SK-N-MC (cell line): ENCODE results near the gene NEDD1.
A peak's percentile ranks its signal among the peaks of the same experiment; 100 is the strongest.

ENCODE experiments used
- DNase-seq: peaks from one replicate; pipeline ENCODE4 v3.0.0-alpha.2; 2011; ENCODE audit warnings: low read depth, low spot score
- H3K27ac ChIP-seq: fragments of 200-600 bp; sonication (generic); 2 replicates; pipeline ENCODE4 v1.5.1; 2016; ENCODE audit warnings: mixed run types
- H3K36me3 ChIP-seq: fragments of 200-600 bp; sonication (generic); 2 replicates; pipeline ENCODE4 v1.6.1; 2017; ENCODE audit warnings: antibody characterized with exemption, low read length, mixed read lengths; ENCODE audit not compliant: insufficient read depth
- H3K4me3 ChIP-seq: fragments of 200-600 bp; sonication (generic); 2 replicates; pipeline ENCODE4 v1.5.1; 2016
- H3K9ac ChIP-seq: fragments of 200-600 bp; sonication (generic); 2 replicates; pipeline ENCODE4 v1.8.0; 2017; ENCODE audit warnings: mixed run types, mixed read lengths; ENCODE audit not compliant: insufficient read length
- H3K9me3 ChIP-seq: fragments of 200-600 bp; sonication (generic); 2 replicates; pipeline ENCODE4 v1.6.1; 2017; ENCODE audit warnings: low read depth, mild to moderate bottlenecking, antibody characterized with exemption, low read length, moderate library complexity, mixed read lengths
- EZH2 ChIP-seq: fragments of 200-600 bp; sonication (generic); IDR thresholded peaks from one replicate; pipeline ENCODE4 v1.6.1; 2017; ENCODE audit warnings: antibody characterized with exemption
- FOXP2 ChIP-seq: optimal IDR thresholded peaks from 2 replicates; pipeline ENCODE3; 2011; ENCODE audit warnings: mild to moderate bottlenecking, moderate library complexity; ENCODE audit not compliant: insufficient read depth; ENCODE audit errors: extremely low read length, control extremely low read depth
- POLR2AphosphoS5 ChIP-seq: IDR thresholded peaks from 2 replicates; pipeline ENCODE4 v1.6.1; 2012; ENCODE audit warnings: mild to moderate bottlenecking, low read depth, low read length, borderline replicate concordance

Gene NEDD1

DNA sequence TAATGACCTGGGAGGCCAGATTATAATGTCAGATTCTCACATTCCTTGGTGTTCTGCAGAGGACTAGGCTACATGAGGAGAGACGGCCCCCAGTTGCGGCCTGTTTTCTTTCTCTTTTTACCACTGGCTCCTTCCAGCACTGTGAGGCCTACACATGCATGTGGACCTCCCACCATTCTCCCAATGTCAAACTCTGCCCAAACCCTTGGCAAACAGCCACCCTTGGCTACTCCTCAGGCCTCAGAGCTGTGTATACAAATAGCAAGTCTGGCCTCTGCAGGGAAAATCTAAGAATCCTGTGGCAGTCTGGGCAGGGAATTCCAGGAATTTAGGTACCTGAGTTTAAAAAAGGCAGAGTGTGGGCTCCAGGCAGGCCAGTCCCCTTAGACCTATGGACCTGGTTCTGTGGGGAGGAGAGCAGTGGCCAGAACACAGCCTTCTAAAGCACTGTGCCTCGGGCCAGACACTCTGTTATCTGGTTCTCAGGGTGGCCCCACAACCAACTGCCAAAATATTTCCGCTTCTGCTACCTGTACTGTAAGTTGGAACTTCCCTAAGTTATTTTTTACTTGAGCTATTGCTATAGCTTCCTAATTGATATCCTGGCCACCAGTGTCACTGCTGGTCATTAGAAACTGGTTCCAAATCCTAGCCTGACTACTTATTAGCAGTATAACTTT, 19.9 kb upstream of the NEDD1 start:
- no peak overlapping the region for H3K27ac ChIP-seq
- H3K9ac ChIP-seq = no peak overlapping the region
- TF ChIP-seq POLR2AphosphoS5 (no peak), EZH2 (no peak), FOXP2 (no peak)
- H3K36me3 ChIP-seq = no peaks in the 10 kb centered on the region
- H3K4me3 ChIP-seq = no peak overlapping the region
- no peaks in the 10 kb centered on the region for H3K9me3 ChIP-seq
- DNase-seq = no peak

DNA sequence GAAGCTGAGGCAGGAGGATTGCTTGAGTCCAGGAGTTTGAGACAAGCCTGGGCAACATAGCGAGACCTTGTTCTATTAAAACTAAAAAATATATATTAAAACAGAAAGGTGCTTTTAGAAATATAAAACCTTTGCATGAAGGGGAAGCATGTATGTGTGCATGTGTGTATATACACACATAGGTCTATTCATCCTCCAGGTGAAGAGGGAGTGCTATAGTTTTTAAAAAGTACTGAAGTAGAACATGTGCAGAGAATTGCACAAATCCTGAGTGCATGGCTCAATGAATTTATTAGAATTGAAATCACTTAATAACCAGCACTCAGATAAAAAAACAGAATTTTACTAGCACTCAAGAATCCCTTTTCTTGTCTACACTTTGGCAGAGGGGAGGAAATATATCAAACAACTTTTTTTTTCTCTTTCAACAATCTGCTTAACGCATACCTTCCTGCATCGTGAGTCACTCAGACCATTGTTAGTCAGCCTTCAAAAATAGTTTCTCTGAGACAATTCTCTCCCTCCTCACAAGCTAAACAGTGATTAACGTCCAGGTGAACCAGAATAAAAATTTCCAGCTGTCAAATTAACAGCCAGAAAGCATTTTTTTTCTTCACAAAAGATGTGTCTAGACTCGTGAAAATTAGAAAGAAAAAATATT, 17.7 kb upstream of the NEDD1 start:
- H3K4me3 ChIP-seq = no peak overlapping the region
- TF ChIP-seq FOXP2 (no peak), POLR2AphosphoS5 (no peak), EZH2 (no peak)
- no peak overlapping the region for H3K9ac ChIP-seq
- no peaks in the 10 kb centered on the region for H3K9me3 ChIP-seq
- no peaks in the 10 kb centered on the region for H3K36me3 ChIP-seq
- no peak overlapping the region for H3K27ac ChIP-seq
- no peak for DNase-seq

DNA sequence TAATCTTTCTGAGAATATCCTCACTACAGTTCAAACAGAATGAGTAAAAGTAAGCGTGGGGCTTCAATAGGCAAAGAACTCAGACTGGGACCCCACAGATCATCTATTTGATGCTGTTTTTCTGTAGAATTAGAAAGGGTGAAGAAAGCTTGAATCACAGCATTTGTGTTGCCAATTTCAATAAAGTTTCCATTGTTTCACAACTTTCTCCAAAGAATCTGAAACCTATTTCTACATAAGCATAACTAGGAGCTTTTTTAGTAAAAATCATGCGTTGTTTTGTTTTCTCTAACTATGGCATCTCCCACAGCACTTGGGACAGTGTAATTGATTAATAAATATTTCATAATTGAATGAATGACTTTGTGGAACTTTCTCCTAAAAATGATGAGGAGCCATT, 16.7 kb upstream of the NEDD1 start:
- H3K27ac ChIP-seq = no peak overlapping the region
- H3K9ac ChIP-seq = no peak overlapping the region
- H3K36me3 ChIP-seq = no peaks in the 10 kb centered on the region
- DNase-seq = no peak
- no peak overlapping the region for H3K4me3 ChIP-seq
- H3K9me3 ChIP-seq = no peaks in the 10 kb centered on the region
- no peak for TF ChIP-seq EZH2
- TF ChIP-seq POLR2AphosphoS5 = no peak
- TF ChIP-seq FOXP2 = no peak

DNA sequence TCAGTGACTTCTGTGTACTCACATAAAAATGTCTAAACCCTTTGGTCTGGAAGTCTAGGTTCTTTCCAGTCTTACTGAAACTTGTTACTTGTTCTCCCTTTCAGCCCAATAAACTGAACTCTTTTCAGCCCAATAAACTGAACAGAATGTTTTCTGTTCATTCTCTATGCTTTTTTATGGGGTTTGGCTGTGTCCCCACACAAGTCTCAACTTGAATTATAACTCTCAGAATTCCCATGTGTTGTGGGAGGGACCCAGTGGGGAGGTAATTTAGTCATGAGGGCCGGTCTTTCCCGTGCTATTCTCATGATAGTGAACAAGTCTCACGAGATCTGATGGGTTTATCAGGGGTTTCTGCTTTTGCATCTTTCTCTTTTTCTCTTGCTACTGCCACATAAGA, 15.0 kb upstream of the NEDD1 start:
- TF ChIP-seq POLR2AphosphoS5 (no peak), EZH2 (no peak), FOXP2 (no peak)
- H3K9me3 ChIP-seq = no peaks in the 10 kb centered on the region
- no peak overlapping the region for H3K27ac ChIP-seq
- H3K36me3 ChIP-seq = no peaks in the 10 kb centered on the region
- H3K9ac ChIP-seq = no peak overlapping the region
- DNase-seq = no peak
- no peak overlapping the region for H3K4me3 ChIP-seq

DNA sequence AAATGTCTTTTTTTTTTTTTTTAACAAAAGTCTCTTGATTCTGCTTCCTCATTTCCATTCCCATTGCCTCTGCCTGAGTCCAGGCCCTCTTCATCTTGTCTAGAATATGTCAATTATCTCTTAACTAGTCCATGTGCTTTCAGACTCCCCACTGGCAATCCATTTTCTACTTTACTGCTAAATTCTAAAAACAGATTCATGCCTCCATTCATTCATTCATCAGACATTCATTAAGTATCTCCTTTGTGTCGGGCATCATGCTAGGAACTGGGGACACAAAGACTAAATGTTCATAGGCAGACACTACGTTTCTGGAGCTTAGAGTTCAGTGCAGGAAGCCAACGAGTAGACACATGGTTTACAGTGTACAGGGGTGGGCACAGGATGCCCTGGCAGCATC, 9.6 kb upstream of the NEDD1 start:
- Histone ChIP-seq H3K4me3 (no peak overlapping the region), H3K27ac (no peak overlapping the region), H3K36me3 (no peaks in the 10 kb centered on the region), H3K9me3 (no peaks in the 10 kb centered on the region), H3K9ac (no peak overlapping the region)
- no peak for TF ChIP-seq POLR2AphosphoS5
- no peak for TF ChIP-seq FOXP2
- no peak for TF ChIP-seq EZH2
- DNase-seq = no peak

DNA sequence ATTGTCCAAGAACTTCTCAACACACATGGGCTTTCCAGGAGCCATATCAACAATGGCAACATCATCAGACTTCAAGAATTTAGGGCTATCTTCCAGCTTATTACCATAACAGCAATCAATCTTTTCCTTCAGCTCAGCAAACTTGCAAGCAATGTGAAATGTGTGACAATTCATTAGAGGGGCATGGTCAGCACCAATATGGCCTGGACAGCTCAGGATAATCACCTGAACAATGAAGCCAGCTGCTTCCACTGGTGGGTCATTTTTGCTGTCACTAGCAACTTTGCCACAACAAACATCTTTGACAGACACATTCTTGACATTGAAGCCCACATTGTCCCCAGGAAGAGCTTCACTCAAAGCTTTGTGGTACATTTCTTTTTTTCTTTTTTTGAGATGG, 5.9 kb upstream of the NEDD1 start:
- DNase-seq = no peak
- Histone ChIP-seq H3K4me3 (no peak overlapping the region), H3K36me3 (no peaks in the 10 kb centered on the region), H3K27ac (no peak overlapping the region), H3K9ac (no peak overlapping the region), H3K9me3 (no peaks in the 10 kb centered on the region)
- no peak for TF ChIP-seq EZH2
- no peak for TF ChIP-seq POLR2AphosphoS5
- no peak for TF ChIP-seq FOXP2

DNA sequence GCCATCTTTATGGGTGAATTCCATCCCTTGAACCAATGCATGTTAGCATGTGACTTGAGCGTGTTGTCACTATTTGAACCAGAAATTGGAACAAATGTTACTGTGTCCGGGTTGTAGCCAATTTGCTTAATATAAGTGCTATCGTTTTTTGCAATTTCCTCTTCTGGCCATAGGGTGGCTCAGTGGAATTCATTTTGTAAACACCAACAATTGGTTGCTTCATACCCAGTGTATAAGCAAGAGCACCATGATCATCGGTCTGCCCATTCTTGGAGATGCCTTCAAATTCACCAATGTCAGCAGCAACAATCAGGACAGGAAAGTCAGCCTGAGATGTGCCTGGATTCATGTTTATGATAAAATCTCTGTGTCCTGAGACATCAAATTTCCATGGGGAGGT, 5.0 kb upstream of the NEDD1 start:
- no peak overlapping the region for H3K4me3 ChIP-seq
- no peaks in the 10 kb centered on the region for H3K36me3 ChIP-seq
- H3K9me3 ChIP-seq = no peaks in the 10 kb centered on the region
- DNase-seq = no peak
- H3K27ac ChIP-seq = no peak overlapping the region
- no peak overlapping the region for H3K9ac ChIP-seq
- TF ChIP-seq EZH2 (no peak), FOXP2 (no peak), POLR2AphosphoS5 (no peak)

DNA sequence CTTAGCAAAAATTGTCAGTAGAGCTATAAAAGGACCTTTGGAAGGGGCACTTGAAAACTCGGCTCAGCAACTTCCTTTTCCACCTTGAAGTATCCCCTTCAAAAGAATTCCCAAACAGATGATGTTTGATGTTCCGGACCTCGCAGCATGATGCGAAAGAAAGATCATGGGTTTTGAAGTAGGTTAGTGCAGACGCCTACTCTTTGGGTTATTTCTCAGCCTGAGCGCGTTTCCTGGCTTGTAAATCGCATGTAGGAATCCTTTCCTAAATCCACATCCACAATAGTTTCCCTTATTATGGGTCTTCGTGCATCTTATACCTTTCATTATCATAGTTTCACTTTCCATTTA, 584 bp upstream of the NEDD1 start:
- no peak for TF ChIP-seq POLR2AphosphoS5
- TF ChIP-seq FOXP2 = no peak
- TF ChIP-seq EZH2 = no peak
- Histone ChIP-seq H3K27ac (no peak overlapping the region), H3K4me3 (peak overlapping the region; percentile 79), H3K9ac (peak overlapping the region; percentile 88), H3K36me3 (no peaks in the 10 kb centered on the region; the same call in 1 of the 2 replicates), H3K9me3 (no peaks in the 10 kb centered on the region)
- DNase-seq = no peak
